ENCODE results near the gene MAPK4.
"Not testable (repeated sequence)": the region's sequence is repeated elsewhere in the genome, so short reads cannot be mapped to it uniquely, and the experiment has no call there.

Gene MAPK4

GRCh38 chr18:50680966-50681365 lies 121.1 kb downstream of the MAPK4 start:
- no peak for DNase-seq (ENCODE audit: low read depth in 2 of 2)

GRCh38 chr18:50682852-50683251 lies 123.0 kb downstream of the MAPK4 start:
- no peak for DNase-seq (ENCODE audit: low read depth in 2 of 2)

- DNase-seq (ENCODE audit: low read depth in 2 of 2): no peak
Observed at GRCh38 chr18:50686409-50686808, 126.5 kb downstream of the MAPK4 start.

GRCh38 chr18:50687491-50687890 lies 127.6 kb downstream of the MAPK4 start:
- no peak for DNase-seq (ENCODE audit: low read depth in 2 of 2)

- no peak for DNase-seq (ENCODE audit: low read depth in 2 of 2)
Observed at GRCh38 chr18:50689578-50689977, 129.7 kb downstream of the MAPK4 start.

- DNase-seq (ENCODE audit: low read depth in 2 of 2): no peak
Observed at GRCh38 chr18:50694147-50694546, 134.3 kb downstream of the MAPK4 start.

GRCh38 chr18:50695431-50696176 lies 135.7 kb downstream of the MAPK4 start:
- DNase-seq (ENCODE audit: low read depth in 2 of 2): no peak

- no peak for DNase-seq (ENCODE audit: low read depth in 2 of 2)
Observed at GRCh38 chr18:50696436-50696835, 136.5 kb downstream of the MAPK4 start.

GRCh38 chr18:50696929-50697328 lies 137.0 kb downstream of the MAPK4 start:
- DNase-seq (ENCODE audit: low read depth in 2 of 2): no peak

- no peak for DNase-seq (ENCODE audit: low read depth in 2 of 2)
Observed at GRCh38 chr18:50697509-50697908, 137.6 kb downstream of the MAPK4 start.

- DNase-seq (ENCODE audit: low read depth in 2 of 2): no peak
Observed at GRCh38 chr18:50700245-50701165, 140.6 kb downstream of the MAPK4 start.

- no peak for DNase-seq (ENCODE audit: low read depth in 2 of 2)
Observed at GRCh38 chr18:50704357-50704940, 144.6 kb downstream of the MAPK4 start.

GRCh38 chr18:50706199-50706598 lies 146.3 kb downstream of the MAPK4 start:
- no peak for DNase-seq (ENCODE audit: low read depth in 2 of 2)

- no peak for DNase-seq (ENCODE audit: low read depth in 2 of 2)
Observed at GRCh38 chr18:50706651-50707050, 146.8 kb downstream of the MAPK4 start.

- DNase-seq (ENCODE audit: low read depth in 2 of 2): not testable (repeated sequence)
Observed at GRCh38 chr18:50707297-50707696, 147.4 kb downstream of the MAPK4 start.

- DNase-seq (ENCODE audit: low read depth in 2 of 2): no peak
Observed at GRCh38 chr18:50707855-50708469, 148.1 kb downstream of the MAPK4 start.

- DNase-seq (ENCODE audit: low read depth in 2 of 2): no peak
Observed at GRCh38 chr18:50709193-50709592, 149.3 kb downstream of the MAPK4 start.

GRCh38 chr18:50711386-50711785 lies 151.5 kb downstream of the MAPK4 start:
- no peak for DNase-seq (ENCODE audit: low read depth in 2 of 2)

GRCh38 chr18:50715919-50716318 lies 156.0 kb downstream of the MAPK4 start:
- DNase-seq (ENCODE audit: low read depth in 2 of 2): no peak

- no peak for DNase-seq (ENCODE audit: low read depth in 2 of 2)
Observed at GRCh38 chr18:50716902-50717301, 157.0 kb downstream of the MAPK4 start.

GRCh38 chr18:50717563-50717962 lies 157.7 kb downstream of the MAPK4 start:
- DNase-seq (ENCODE audit: low read depth in 2 of 2): no peak
